Liver (tissue), 9 donors: ENCODE results near the gene PODXL2. TPM values are rescaled to one million over a fixed set of nuclear protein-coding genes. Genes with fewer than 3 reads are reported as not detected.

Experiments
- DNase-seq: peaks from one replicate; pipeline ENCODE4 v3.0.0-alpha.2; 2017; ENCODE audit warnings: low spot score
- H3K27ac ChIP-seq, 2 donors: one replicate each; pipeline ENCODE4 v1.7.0; 2013; ENCODE audit warnings: inconsistent platforms in 2 of 2, low read length in 2 of 2, control low read depth in 1 of 2, low read depth in 1 of 2, mild to moderate bottlenecking in 1 of 2
- H3K27me3 ChIP-seq, 4 donors: one replicate each; pipeline versions ENCODE4 v1.6.1 to v1.7.0; 2013; ENCODE audit warnings: low read length in 3 of 4, inconsistent platforms in 1 of 4, mild to moderate bottlenecking in 1 of 4, moderate library complexity in 1 of 4; ENCODE audit not compliant: control insufficient read depth in 4 of 4, insufficient read depth in 4 of 4
- H3K36me3 ChIP-seq, 4 donors: one replicate each; pipeline versions ENCODE4 v1.6.1 to v1.7.0; 2013; ENCODE audit warnings: low read length in 3 of 4, mild to moderate bottlenecking in 3 of 4, low read depth in 1 of 4, moderate library complexity in 1 of 4; ENCODE audit not compliant: control insufficient read depth in 4 of 4, insufficient read depth in 3 of 4
- H3K4me1 ChIP-seq, 4 donors: one replicate each; pipeline versions ENCODE4 v1.6.1 to v1.7.0; 2013; ENCODE audit warnings: low read length in 3 of 4, mild to moderate bottlenecking in 3 of 4, moderate library complexity in 1 of 4; ENCODE audit not compliant: control insufficient read depth in 4 of 4, insufficient read depth in 4 of 4
- H3K4me3 ChIP-seq, 3 donors: one replicate each; pipeline versions ENCODE4 v1.6.1 to v1.7.0; 2013; ENCODE audit warnings: low read length in 3 of 3, control low read depth in 1 of 3, low read depth in 1 of 3, mild to moderate bottlenecking in 1 of 3
- H3K9ac ChIP-seq, 2 donors: one replicate each; pipeline ENCODE4 v1.7.0; 2013; ENCODE audit warnings: low read length in 2 of 2, mild to moderate bottlenecking in 2 of 2, moderate library complexity in 2 of 2, control low read depth in 1 of 2, low read depth in 1 of 2
- H3K9me3 ChIP-seq, 4 donors: one replicate each; pipeline versions ENCODE4 v1.6.1 to v1.7.0; 2013; ENCODE audit warnings: low read length in 3 of 4; ENCODE audit not compliant: control insufficient read depth in 4 of 4
- ATF3 ChIP-seq: IDR thresholded peaks from 2 replicates; pipeline ENCODE4 v1.6.1; 2016; ENCODE audit warnings: antibody characterized with exemption
- CTCF ChIP-seq: fragments of 150-350 bp; IDR thresholded peaks from 2 replicates; pipeline ENCODE4 v1.5.1; 2017; ENCODE audit warnings: improper control_type of control experiment, low read depth, low read length; ENCODE audit not compliant: missing input control
- EGR1 ChIP-seq, 2 donors: IDR thresholded peaks; 2 replicates each; pipeline ENCODE4 v1.6.1; 2016 to 2018; ENCODE audit warnings: antibody characterized with exemption in 2 of 2, low read depth in 2 of 2
- FOXA2 ChIP-seq: IDR thresholded peaks from 2 replicates; pipeline ENCODE4 v1.6.1; 2016; ENCODE audit warnings: antibody characterized with exemption
- GABPA ChIP-seq, 2 donors: IDR thresholded peaks in 1 of 2; conservative IDR thresholded peaks in 1 of 2; 2 replicates each; pipeline ENCODE4 v1.6.1; 2016; ENCODE audit warnings: antibody characterized with exemption in 2 of 2, mild to moderate bottlenecking in 1 of 2, moderate library complexity in 1 of 2
- HNF4A ChIP-seq, 2 donors: conservative IDR thresholded peaks; 2 replicates each; pipeline ENCODE4 v1.6.1; 2016; ENCODE audit warnings: antibody characterized with exemption in 2 of 2, mild to moderate bottlenecking in 2 of 2
- HNF4G ChIP-seq: IDR thresholded peaks from 2 replicates; pipeline ENCODE4 v1.6.1; 2016; ENCODE audit warnings: antibody characterized with exemption
- JUND ChIP-seq, 2 donors: IDR thresholded peaks; 2 replicates each; pipeline ENCODE4 v1.6.1; 2016; ENCODE audit warnings: antibody characterized with exemption in 2 of 2
- MAX ChIP-seq: IDR thresholded peaks from 2 replicates; pipeline ENCODE4 v1.6.1; 2016; ENCODE audit warnings: antibody characterized with exemption
- NR2F2 ChIP-seq: IDR thresholded peaks from 2 replicates; pipeline ENCODE4 v1.6.1; 2016; ENCODE audit warnings: antibody characterized with exemption
- RAD21 ChIP-seq, 2 donors: IDR thresholded peaks; 2 replicates each; pipeline ENCODE4 v1.6.1; 2016; ENCODE audit warnings: antibody characterized with exemption in 2 of 2, mild to moderate bottlenecking in 2 of 2
- RXRA ChIP-seq, 2 donors: IDR thresholded peaks; 2 replicates each; pipeline ENCODE4 v1.6.1; 2017 to 2018; ENCODE audit warnings: antibody characterized with exemption in 2 of 2, mild to moderate bottlenecking in 1 of 2
- SP1 ChIP-seq: IDR thresholded peaks from 2 replicates; pipeline ENCODE4 v1.6.1; 2018; ENCODE audit warnings: antibody characterized with exemption, mild to moderate bottlenecking
- TAF1 ChIP-seq: conservative IDR thresholded peaks from 2 replicates; pipeline ENCODE4 v1.6.1; 2016; ENCODE audit warnings: antibody characterized with exemption, mild to moderate bottlenecking
- YY1 ChIP-seq: IDR thresholded peaks from 2 replicates; pipeline ENCODE4 v1.6.1; 2016; ENCODE audit warnings: antibody characterized with exemption, mild to moderate bottlenecking
- ZBTB33 ChIP-seq: IDR thresholded peaks from 2 replicates; pipeline ENCODE4 v1.6.1; 2016; ENCODE audit warnings: antibody characterized with exemption
- WGBS: extraction: QIAGEN DNeasy Blood & Tissue Kit; methylation state at CpG from one replicate; pipeline ENCODE4 v1.1.7; 2013; 5-methylcytosine and 5-hydroxymethylcytosine counted together
- polyA plus RNA-seq, 2 donors: library from polyadenylated mRNA; stranded (reverse) in 1 of 2; unstranded in 1 of 2; fragments of 200-250 nt in 1 of 2; fragments of >200 nt in 1 of 2; fragmentation: Nextera tagmentation in 1 of 2; extraction: Ambion mirVana in 1 of 2; gene quantifications; one replicate each; pipeline versions ENCODE4 v1.2.1 to v1.2.3, GENCODE V29; 2013 to 2015
- total RNA-seq, 2 donors: library from RNA; depleted of rRNA; stranded (reverse); fragments of >200 nt; gene quantifications; one replicate each; pipeline ENCODE4 v1.2.3, GENCODE V29; 2014
- TF ChIP-seq, protein P1 (sequence below): IDR thresholded peaks from 2 replicates; pipeline ENCODE4 v1.6.1; 2016; ENCODE audit warnings: antibody characterized with exemption, mild to moderate bottlenecking
- donor health status: healthy.
- donor health status: healthy.
- donor health status: healthy.
- donor health status: healthy.
- donor health status: healthy.

Gene PODXL2
- total and polyA plus RNA-seq, 4 donors, result 0.47 to 1.4 (median 0.88) TPM

GRCh38 chr3:127687228-127687737, 58.3 kb downstream of the PODXL2 start:
- 95% methylated on average over 2 of the region's 2 CpGs for WGBS
- DNase-seq, result no peak
- Histone ChIP-seq H3K27ac (no peak overlapping the region), H3K27me3 (no peaks in the 10 kb centered on the region), H3K9ac (no peak overlapping the region), H3K4me3 (no peak overlapping the region), H3K4me1 (no peaks in the 10 kb centered on the region), H3K9me3 (no peaks in the 10 kb centered on the region), H3K36me3 (peaks cover 0 to 7% (median 4%) of the 10 kb centered on the region in 4 donors)
- TF ChIP-seq EGR1 (IDR thresholded peaks at IDR 0.05; ENCODE audit: low read depth in 2 of 2), result no peak
- TF ChIP-seq ZBTB33, result no peak
- TF ChIP-seq ATF3, result no peak
- TF ChIP-seq HNF4A (conservative IDR thresholded peaks at IDR 0.05), result no peak
- no peak for TF ChIP-seq TAF1
- TF ChIP-seq JUND (IDR thresholded peaks at IDR 0.05), result no peak
- no peak for TF ChIP-seq FOXA2
- TF ChIP-seq RAD21 (IDR thresholded peaks at IDR 0.05), result no peak
- no peak for TF ChIP-seq NR2F2
- no peak for TF ChIP-seq CTCF
- no peak for TF ChIP-seq HNF4G
- no peak for TF ChIP-seq RXRA (IDR thresholded peaks at IDR 0.05)
- no peak for TF ChIP-seq SP1
- no peak for TF ChIP-seq GABPA (IDR thresholded peaks at IDR 0.05 in 1 of 2, conservative IDR thresholded peaks at IDR 0.05 in 1 of 2)
- TF ChIP-seq, protein P1, sequence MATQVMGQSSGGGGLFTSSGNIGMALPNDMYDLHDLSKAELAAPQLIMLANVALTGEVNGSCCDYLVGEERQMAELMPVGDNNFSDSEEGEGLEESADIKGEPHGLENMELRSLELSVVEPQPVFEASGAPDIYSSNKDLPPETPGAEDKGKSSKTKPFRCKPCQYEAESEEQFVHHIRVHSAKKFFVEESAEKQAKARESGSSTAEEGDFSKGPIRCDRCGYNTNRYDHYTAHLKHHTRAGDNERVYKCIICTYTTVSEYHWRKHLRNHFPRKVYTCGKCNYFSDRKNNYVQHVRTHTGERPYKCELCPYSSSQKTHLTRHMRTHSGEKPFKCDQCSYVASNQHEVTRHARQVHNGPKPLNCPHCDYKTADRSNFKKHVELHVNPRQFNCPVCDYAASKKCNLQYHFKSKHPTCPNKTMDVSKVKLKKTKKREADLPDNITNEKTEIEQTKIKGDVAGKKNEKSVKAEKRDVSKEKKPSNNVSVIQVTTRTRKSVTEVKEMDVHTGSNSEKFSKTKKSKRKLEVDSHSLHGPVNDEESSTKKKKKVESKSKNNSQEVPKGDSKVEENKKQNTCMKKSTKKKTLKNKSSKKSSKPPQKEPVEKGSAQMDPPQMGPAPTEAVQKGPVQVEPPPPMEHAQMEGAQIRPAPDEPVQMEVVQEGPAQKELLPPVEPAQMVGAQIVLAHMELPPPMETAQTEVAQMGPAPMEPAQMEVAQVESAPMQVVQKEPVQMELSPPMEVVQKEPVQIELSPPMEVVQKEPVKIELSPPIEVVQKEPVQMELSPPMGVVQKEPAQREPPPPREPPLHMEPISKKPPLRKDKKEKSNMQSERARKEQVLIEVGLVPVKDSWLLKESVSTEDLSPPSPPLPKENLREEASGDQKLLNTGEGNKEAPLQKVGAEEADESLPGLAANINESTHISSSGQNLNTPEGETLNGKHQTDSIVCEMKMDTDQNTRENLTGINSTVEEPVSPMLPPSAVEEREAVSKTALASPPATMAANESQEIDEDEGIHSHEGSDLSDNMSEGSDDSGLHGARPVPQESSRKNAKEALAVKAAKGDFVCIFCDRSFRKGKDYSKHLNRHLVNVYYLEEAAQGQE, result no peak
- no peak for TF ChIP-seq MAX

DNA sequence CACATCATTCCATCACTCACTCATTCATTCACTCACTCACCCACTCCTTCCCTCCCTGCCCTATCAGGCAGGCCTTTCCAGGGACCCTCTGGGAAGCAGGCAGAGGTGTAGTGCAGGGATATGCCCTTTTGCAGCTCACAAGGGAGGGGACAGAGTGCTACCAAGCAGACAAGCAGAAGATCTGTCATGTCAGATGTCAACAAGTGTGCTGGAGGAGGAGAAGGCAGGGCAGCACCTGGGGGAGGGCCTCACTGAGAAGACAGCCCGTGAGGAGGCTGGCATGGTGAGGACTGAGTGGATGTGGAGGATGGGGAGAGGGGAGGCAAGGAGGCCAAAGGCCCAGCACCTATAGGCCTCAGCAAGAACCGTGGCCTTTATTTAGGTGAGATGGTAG, 59.0 kb downstream of the PODXL2 start:
- no peak overlapping the region for H3K9ac ChIP-seq
- no peak overlapping the region for H3K4me3 ChIP-seq
- no peak for DNase-seq
- peaks cover 0 to 14% (median 10%) of the 10 kb centered on the region in 4 donors for H3K36me3 ChIP-seq
- no peaks in the 10 kb centered on the region for H3K4me1 ChIP-seq
- WGBS, result 80% methylated on average over 2 of the region's 2 CpGs
- TF ChIP-seq MAX (no peak), HNF4G (no peak), HNF4A (conservative IDR thresholded peaks at IDR 0.05) (no peak), JUND (IDR thresholded peaks at IDR 0.05) (no peak), SP1 (no peak), ZBTB33 (no peak), TAF1 (no peak), YY1 (no peak), RAD21 (IDR thresholded peaks at IDR 0.05) (no peak)
- TF ChIP-seq, protein P1, result no peak
- H3K9me3 ChIP-seq, result no peaks in the 10 kb centered on the region
- no peaks in the 10 kb centered on the region for H3K27me3 ChIP-seq
- no peak overlapping the region for H3K27ac ChIP-seq
